HG03196 (cell line): ENCODE measurements around the gene KLRC3.
"Not testable (repeated sequence)": the region's sequence is repeated elsewhere in the genome, so short reads cannot be mapped to it uniquely, and the experiment has no call there.

ENCODE experiments used
- ATAC-seq: cut with Tn5 transposase; IDR thresholded peaks from one replicate; pipeline ENCODE4 v1.9.1; 2021; ENCODE audit not compliant: unreplicated experiment

The KLRC3 gene

GRCh38 chr12:10369557-10370415 lies 50.6 kb downstream of the KLRC3 start:
- no peak for ATAC-seq

DNA sequence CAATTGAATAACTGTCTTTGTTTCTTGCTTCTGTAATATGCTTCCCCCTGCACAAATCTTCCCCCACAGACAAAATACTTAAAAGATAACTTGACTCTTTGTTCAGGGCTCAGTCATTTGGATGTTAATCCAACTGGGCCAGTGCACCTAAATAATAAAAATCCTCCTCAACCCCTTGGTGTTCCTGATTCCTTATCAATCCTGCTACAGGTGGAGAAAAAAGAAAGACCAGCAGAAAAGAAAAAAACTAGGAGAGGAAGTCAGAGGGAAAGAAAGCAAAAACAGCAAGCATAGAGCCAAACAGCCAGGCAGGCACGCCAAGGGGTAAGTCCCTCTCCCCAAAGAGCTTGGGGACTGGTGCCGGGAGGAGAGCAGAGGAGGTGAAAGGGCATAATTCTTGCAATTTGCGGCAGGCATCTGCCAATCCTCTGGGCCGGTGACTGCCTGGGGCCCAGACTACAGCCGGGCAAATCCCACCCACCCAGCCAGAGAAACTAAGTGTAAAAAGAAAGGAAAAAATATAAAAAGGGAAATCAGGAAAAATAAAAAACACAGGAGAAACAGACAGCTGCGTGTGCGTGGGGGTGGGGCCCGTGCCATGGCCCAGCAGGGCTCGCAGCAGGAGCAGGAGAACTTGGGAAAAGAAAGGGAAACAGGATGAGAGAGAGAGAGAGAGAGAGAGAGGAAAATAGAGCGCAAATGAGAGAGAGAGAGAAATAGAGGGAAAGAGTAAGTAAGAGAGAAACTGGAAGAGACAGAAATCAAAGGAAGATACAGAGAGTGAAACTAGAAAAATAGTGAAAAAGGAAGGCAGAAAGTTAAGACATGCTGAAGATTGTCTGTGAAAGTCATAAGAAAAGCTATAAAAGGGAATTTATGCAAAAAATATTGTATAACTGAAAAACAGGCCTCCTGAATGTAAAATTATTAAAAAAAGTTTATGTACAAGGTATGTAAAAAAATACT lies 51.9 kb downstream of the KLRC3 start:
- no peak for ATAC-seq

DNA sequence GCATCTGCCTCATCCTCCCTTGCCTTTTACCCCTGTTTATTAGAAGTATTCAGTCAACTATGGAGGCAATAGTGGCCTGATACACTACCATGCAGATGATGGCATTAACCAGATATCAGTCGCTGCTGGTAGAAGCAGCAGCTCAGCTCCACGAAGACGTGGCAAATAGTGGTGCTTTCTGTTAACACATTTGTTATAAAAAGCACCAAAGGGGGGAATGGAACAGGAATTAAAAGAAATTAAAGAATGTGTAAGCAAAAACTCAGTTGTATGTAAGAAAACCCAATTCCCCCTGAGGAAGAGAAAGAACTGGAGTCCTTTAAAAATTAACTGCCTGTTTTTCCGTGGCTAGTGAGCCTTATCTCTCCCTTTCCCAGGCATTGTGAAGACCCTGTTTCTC lies 52.7 kb downstream of the KLRC3 start:
- ATAC-seq: not testable (repeated sequence)

DNA sequence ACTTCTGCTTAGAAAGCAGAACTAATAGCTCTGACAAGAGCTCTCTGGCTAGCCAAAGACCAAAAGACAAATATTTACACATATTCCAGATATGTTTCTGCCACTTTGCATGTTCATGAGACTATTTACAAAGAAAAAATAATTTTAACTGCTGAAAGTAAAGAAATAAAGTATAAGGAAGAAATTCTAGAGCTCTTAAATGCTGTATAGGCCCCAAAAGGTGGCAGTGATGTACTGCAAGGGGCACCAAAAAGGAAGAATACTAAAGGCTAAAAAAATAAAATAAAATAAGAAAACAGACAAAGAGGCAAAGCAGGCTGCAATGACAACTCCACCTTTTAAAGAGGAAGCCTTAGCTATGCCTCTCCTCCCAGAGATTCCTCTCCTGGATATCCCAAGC lies 53.5 kb downstream of the KLRC3 start:
- no peak for ATAC-seq

- ATAC-seq: no peak
These were observed 54.5 kb downstream of the KLRC3 start for GRCh38 chr12:10365696-10366405.

- peak; percentile 48 for ATAC-seq
These were observed 55.4 kb downstream of the KLRC3 start for GRCh38 chr12:10364815-10365622.

DNA sequence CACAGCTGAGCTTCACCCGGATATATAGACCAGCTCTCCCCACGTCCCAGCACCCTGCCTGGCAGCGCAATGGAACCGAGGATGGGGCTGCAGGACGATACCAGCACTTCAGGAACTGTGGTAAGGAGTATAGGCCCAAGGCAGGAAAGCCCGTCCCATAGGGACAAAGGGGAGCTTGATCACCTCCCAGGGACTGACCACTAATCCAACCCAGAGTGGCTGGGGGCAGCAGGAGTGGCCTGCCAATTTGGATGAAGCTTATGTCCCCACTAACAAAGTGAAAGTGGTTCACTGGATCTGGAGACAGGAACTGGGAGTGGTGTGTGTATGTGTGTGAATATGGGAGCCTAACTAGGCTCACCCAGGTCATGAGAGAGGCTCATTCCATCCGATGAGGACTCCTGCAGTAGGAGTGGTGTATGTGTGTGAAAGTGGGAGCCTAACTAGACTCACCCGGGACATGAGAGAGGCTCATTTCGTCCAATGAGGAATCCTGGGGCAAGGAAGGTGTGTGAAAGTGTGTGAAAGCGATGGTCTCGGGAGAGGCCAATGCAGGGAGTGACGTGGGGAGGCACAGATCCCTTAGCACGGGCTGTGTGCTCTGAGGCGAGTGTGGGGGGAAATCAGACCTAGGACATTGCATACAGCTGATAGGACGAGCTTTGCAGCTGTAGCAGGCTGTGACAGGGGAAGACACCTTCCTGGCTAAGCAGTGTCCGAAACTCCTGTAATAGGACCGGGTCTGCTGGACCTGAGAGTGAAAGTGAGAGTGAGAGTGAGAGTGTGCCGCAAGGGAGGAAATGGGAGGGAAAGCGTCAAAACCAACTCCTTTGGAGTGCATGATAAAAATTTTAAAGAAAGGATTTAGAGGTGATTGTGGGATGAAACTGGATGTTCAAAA lies 56.2 kb downstream of the KLRC3 start:
- ATAC-seq: peak; percentile 90

DNA sequence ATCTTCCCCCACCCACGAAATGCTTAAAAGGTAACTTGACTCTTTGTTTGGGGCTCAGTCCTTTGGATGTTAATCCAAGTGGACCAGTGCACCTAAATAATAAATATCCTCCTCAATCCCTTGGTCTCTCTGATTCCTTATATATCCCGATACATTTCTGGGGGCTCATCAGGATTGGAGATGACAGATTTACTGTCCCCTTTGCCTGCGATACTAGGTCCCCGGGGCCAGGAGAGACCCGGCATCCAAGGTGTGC lies 56.8 kb downstream of the KLRC3 start:
- ATAC-seq: no peak

DNA sequence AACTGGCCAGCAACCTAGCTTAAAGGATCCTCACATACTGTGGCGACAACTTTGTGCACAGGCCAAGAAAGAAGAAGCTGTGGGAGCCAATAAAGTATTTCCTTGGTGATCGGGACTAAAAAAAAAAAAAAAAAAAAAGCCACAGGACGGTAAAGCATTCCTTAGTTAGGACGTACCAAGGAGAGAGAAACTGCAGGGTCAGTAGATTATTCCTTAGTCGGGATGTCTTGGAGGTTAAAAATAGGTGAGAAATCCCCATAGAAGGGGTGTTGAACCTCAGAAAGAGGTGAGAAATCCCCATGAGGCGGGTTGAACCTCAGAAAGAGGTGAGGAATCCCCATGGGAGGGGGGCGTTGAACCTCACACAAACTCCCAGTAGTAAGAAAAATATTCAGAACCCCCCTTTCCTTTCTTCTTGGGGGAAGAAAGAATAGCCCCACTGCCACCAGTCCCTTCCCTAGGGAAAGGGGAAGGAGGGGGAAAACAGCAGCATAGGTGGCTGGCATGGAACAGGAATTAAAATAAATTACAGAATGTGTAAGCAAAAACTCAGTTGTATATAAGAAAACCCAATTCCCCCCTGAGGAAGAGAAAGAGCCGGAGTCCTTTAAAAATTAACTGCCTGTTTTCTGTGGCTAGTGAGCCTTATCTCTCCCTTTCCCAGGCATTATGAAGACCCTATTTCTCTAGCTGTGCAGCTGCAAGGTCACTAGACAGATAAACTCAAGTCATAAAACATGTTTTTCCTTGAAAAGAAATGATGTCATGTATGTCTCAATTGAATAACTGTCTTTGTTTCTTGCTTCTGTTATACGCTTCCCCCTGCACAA lies 57.4 kb downstream of the KLRC3 start:
- ATAC-seq: no peak

DNA sequence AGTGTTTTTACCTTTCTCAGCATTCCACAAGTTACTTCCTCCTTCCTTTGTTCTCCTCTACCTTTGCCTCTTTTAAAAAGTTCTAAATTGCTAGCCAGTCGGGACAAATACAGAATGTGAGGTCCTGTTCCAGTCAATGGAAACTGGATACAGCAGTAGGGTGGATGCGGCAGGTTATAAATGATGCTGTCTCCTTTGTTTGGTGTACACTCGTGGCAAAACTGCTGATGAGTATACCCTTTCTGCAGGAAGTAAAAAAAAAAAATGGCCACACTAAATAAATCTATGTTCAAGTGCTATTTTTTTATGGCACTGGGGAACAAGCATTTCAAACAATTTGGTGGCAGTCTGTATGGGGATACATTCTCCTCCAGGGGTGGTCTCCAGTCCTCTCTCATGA lies 58.1 kb downstream of the KLRC3 start:
- no peak for ATAC-seq
